ENCODE measurements around the gene ZNF618.

- TF ChIP-seq, protein P1, sequence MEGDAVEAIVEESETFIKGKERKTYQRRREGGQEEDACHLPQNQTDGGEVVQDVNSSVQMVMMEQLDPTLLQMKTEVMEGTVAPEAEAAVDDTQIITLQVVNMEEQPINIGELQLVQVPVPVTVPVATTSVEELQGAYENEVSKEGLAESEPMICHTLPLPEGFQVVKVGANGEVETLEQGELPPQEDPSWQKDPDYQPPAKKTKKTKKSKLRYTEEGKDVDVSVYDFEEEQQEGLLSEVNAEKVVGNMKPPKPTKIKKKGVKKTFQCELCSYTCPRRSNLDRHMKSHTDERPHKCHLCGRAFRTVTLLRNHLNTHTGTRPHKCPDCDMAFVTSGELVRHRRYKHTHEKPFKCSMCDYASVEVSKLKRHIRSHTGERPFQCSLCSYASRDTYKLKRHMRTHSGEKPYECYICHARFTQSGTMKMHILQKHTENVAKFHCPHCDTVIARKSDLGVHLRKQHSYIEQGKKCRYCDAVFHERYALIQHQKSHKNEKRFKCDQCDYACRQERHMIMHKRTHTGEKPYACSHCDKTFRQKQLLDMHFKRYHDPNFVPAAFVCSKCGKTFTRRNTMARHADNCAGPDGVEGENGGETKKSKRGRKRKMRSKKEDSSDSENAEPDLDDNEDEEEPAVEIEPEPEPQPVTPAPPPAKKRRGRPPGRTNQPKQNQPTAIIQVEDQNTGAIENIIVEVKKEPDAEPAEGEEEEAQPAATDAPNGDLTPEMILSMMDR (conservative IDR thresholded peaks at IDR 0.05; ENCODE audit: low read depth, low read length) = no peak
- no peak for TF ChIP-seq EZH2 (IDR thresholded peaks at IDR 0.05; ENCODE audit: low read length, unreplicated experiment)
These were observed 114.4 kb downstream of the ZNF618 start for GRCh38 chr9:113990570-113990907.

All from PC-3 (cell line).